Astrocyte of the spinal cord (primary cell): ENCODE measurements around the gene SOHLH1.

Experiments
- DNase-seq: peaks from one replicate; pipeline ENCODE4 v3.0.0; 2011; ENCODE audit warnings: low read depth, low spot score
- H3K4me3 ChIP-seq: 2 replicates; pipeline ENCODE4 v1.5.1; 2011; ENCODE audit warnings: low read depth, mild to moderate bottlenecking, low read length, moderate library complexity
- CTCF ChIP-seq: IDR thresholded peaks from 2 replicates; pipeline ENCODE4 v1.5.1; 2012; ENCODE audit warnings: low read depth, mild to moderate bottlenecking, low read length, inconsistent platforms
- in situ Hi-C: cut with HindIII; loops from 2 replicates; pipeline ENCODE4 v1.10.0; 2017; ENCODE audit warnings: low sequenced_read_pairs

SOHLH1 gene

GRCh38 chr9:135719472-135719871 is 20.2 kb upstream of the SOHLH1 start:
- no peak overlapping the region for H3K4me3 ChIP-seq

GRCh38 chr9:135718616-135719015 is 19.3 kb upstream of the SOHLH1 start:
- no peak for TF ChIP-seq CTCF
- no peak overlapping the region for H3K4me3 ChIP-seq
- no peak for DNase-seq
- in situ Hi-C loops = no loop called here

More at GRCh38 chr9:135719472-135719871, 20.2 kb upstream of the SOHLH1 start:
- in situ Hi-C loops = no loop called here
- TF ChIP-seq CTCF = no peak
- no peak for DNase-seq

GRCh38 chr9:135717410-135717809 is 18.1 kb upstream of the SOHLH1 start:
- in situ Hi-C loops = no loop called here
- DNase-seq = no peak
- TF ChIP-seq CTCF = no peak
- H3K4me3 ChIP-seq = no peak overlapping the region

DNA sequence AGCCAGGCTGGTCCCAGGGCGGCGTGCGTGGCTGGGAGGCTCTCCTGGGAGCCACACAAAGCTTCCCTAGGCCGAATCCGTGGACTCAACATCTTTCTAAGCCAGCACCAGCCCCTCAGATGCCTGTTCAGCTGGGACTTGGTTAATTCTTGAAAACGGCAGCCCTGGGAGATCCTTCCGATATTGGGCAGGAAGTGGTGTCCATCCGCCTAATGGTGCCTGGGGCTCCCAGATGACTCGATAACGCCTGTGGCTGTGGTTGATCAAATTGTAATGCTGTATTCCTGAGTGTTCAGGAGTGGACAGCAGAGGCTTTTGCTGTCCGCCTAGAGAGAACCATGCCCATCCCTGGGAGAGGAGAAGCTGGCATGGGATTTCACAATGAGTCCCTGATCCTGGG is 16.8 kb upstream of the SOHLH1 start:
- TF ChIP-seq CTCF = no peak
- DNase-seq = no peak
- in situ Hi-C loops = no loop called here
- no peak overlapping the region for H3K4me3 ChIP-seq

GRCh38 chr9:135715056-135715595 is 15.8 kb upstream of the SOHLH1 start:
- DNase-seq = no peak
- TF ChIP-seq CTCF = no peak
- in situ Hi-C loops = no loop called here
- no peak overlapping the region for H3K4me3 ChIP-seq

DNA sequence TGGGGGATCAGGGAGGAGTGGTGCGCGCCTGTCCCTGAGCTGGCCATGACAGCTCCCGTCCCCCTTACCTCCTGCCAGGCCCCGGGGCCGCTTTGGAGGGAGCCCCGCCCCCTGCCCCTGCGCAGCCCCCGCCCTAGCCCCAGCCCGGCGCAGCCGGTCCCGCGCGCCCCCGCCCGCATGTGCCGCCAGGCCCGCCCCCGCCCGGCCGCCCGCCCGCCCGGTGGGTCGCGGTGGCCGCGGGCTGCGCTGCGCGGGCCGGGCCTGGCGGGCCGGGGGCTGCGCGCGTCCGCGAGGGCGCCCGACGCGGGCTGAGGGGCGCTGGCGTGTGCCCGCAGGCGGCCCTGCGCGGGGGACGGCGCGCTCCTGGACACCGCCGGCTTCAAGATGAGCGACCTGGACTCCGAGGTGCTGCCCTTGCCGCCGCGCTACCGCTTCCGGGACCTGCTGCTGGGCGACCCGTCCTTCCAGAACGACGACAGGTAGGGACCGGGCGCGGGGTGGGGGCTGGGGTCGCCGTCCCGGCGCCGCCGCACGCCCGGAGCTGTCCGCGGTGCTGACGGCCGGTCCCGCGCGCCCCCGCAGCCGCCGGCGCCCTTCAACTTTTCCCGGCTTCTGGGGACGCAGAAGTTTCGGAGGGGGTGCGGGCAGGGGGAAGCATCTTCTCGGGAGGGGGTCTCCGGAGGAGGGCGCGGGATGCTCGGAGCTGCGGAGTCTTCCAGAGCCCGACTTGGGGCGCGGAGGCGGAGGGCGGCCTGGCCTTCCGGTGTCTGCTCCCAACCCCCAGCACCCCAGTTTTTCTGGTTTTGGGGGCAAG is 15.2 kb upstream of the SOHLH1 start:
- no peak for TF ChIP-seq CTCF
- no peak overlapping the region for H3K4me3 ChIP-seq
- no peak for DNase-seq
- in situ Hi-C loops = no loop called here
